CD4-positive, alpha-beta T cell treated with Interleukin-4 for 4 hours (primary cell): ENCODE results near the gene EXOC6B.

Experiments used
- DNase-seq: peaks from one replicate; pipeline ENCODE4 v3.0.0-alpha.2; 2020

The EXOC6B gene

GRCh38 chr2:72128059-72128842, 697.6 kb downstream of the EXOC6B start:
- no peak for DNase-seq

GRCh38 chr2:72127401-72128058, 698.3 kb downstream of the EXOC6B start:
- DNase-seq: no peak

GRCh38 chr2:72126186-72127100, 699.4 kb downstream of the EXOC6B start:
- no peak for DNase-seq
